Activated naive CD4-positive, alpha-beta T cell treated with anti-CD3 and anti-CD28 coated beads, Interleukin-2, amount 50 U/mL, for 72 hours (primary cell): ENCODE results near the gene PLEKHH1. TPM values are rescaled to one million over a fixed set of nuclear protein-coding genes. Genes with fewer than 3 reads are reported as not detected.

Source experiments
- ATAC-seq, 2 donors: fragments of 150-1000 bp; cut with Tn5 transposase; 2 replicates each; pipeline ENCODE4 v1.10.0; 2021; ENCODE audit warnings: mild to moderate bottlenecking in 2 of 2, moderate library complexity in 2 of 2
- DNase-seq, 2 donors: peaks; one replicate each; pipeline ENCODE4 v3.0.0; 2021 to 2022; ENCODE audit warnings: low spot score in 2 of 2
- H3K27ac Mint-ChIP-seq, 2 donors: one replicate each; pipeline ENCODE4 v1.8.0; 2022; ENCODE audit warnings: mild to moderate bottlenecking in 2 of 2, mixed read lengths in 2 of 2
- H3K36me3 Mint-ChIP-seq, 2 donors: one replicate each; pipeline ENCODE4 v1.8.0; 2022; ENCODE audit warnings: mixed read lengths in 2 of 2
- H3K9me3 Mint-ChIP-seq, 2 donors: one replicate each; pipeline ENCODE4 v1.8.0; 2022; ENCODE audit warnings: mixed read lengths in 2 of 2
- total RNA-seq, 2 donors: library from RNA; stranded (reverse); gene quantifications; one replicate each; pipeline ENCODE4 v1.2.3, GENCODE V29; 2022

Gene PLEKHH1
- total RNA-seq, 2 donors from 2014 or later: 1.1 to 9.1 TPM

DNA sequence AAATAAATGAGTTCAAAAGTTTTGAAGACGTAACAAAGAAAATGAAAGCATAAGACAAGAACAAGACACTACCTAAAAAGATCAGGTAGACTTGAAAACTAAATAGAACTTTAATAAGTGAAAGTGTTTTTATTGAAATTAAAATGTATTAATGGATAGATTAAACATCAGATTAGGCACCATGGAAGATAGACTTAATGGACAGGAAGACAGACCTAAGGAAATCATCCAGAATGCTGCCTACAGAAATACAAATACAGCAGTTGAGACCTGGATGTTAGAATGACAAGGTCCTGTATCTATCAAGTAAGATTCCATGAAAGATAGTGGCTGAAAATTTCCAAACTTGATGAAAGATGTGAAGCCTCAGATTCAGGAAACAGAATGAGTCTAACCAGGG, 11.5 kb downstream of the PLEKHH1 start:
- DNase-seq: no peak

GRCh38 chr14:67547224-67547780, 14.2 kb downstream of the PLEKHH1 start:
- Mint-ChIP-seq H3K9me3 (peaks cover 0 to 3% of the 10 kb centered on the region in 2 donors), H3K27ac (no peak overlapping the region), H3K36me3 (peaks cover 8 to 13% of the 10 kb centered on the region in 2 donors)
- DNase-seq (no peak), ATAC-seq (no peak)

More for the DNA sequence above, 11.5 kb downstream of the PLEKHH1 start:
- peaks cover 0 to 3% of the 10 kb centered on the region in 2 donors for H3K9me3 Mint-ChIP-seq
- H3K36me3 Mint-ChIP-seq: peaks cover 8 to 13% of the 10 kb centered on the region in 2 donors
- no peak for ATAC-seq
- H3K27ac Mint-ChIP-seq: no peak overlapping the region

- ATAC-seq: no peak
- no peaks in the 10 kb centered on the region for H3K36me3 Mint-ChIP-seq
- H3K27ac Mint-ChIP-seq: no peak overlapping the region
- H3K9me3 Mint-ChIP-seq: no peaks in the 10 kb centered on the region
- no peak for DNase-seq
Measured at GRCh38 chr14:67549734-67550133, 16.6 kb downstream of the PLEKHH1 start.

DNA sequence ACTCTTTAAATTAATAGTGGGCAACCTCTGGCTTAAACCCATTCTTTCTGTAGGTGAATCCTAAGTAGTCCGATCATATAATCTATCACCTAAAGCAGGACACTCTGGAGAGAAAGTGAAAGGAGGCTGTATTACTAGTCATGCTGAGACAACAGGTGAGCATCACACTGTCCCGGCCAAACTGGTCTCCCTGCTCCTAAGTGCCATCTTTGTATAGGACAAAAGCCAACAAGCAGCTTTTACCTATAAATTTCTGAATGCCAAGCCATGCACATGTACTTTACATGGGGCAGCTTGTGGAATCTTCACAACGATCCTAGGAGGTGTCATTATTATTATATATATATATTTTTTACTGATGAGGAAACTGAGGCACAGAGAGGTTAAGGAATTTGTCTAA, 18.0 kb downstream of the PLEKHH1 start:
- H3K36me3 Mint-ChIP-seq: no peaks in the 10 kb centered on the region
- DNase-seq (no peak), ATAC-seq (no peak)
- no peaks in the 10 kb centered on the region for H3K9me3 Mint-ChIP-seq
- H3K27ac Mint-ChIP-seq: no peak overlapping the region

DNA sequence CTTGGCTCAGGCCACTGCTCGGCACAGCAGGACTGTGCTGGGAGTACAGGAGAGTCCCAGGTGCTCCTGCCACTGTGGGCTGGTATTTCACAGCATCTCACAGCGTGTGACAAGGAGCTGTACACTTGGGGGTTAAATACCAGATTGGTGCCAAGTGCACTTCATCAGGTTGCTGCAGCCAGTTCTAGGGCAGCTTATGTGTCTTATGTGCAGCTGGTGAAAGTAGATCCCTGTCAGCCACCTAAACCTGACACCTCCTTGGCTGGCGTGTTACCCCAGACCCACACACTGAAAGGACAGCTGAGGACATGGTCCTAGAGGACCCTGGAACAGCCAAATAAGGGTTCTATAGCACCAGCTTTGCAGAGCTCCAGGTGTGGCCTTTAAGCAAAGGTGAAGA, 18.9 kb downstream of the PLEKHH1 start:
- Mint-ChIP-seq H3K36me3 (no peaks in the 10 kb centered on the region), H3K9me3 (no peaks in the 10 kb centered on the region), H3K27ac (no peak overlapping the region)
- ATAC-seq (no peak), DNase-seq (no peak)

DNA sequence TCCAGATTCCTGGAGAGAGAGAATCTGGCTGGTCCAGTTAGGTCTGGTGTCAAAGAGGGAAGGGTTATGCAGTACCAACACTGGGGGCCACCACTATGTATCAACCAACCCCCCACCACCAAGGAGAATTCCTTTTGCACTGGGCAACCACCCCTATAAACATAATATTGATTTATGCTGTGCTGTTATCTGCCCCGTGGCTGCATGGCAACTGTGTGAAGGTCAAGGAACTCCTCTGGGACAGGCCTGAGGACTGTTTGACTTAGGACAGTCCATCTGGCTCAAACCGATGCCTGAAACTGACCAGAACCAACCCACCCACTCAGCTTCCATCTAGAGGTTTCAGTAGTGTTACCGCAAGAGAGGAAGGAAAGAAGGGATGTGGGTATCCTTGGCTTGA, 20.5 kb downstream of the PLEKHH1 start:
- DNase-seq: no peak
- no peaks in the 10 kb centered on the region for H3K36me3 Mint-ChIP-seq
- no peaks in the 10 kb centered on the region for H3K9me3 Mint-ChIP-seq
- ATAC-seq: no peak
- no peak overlapping the region for H3K27ac Mint-ChIP-seq

DNA sequence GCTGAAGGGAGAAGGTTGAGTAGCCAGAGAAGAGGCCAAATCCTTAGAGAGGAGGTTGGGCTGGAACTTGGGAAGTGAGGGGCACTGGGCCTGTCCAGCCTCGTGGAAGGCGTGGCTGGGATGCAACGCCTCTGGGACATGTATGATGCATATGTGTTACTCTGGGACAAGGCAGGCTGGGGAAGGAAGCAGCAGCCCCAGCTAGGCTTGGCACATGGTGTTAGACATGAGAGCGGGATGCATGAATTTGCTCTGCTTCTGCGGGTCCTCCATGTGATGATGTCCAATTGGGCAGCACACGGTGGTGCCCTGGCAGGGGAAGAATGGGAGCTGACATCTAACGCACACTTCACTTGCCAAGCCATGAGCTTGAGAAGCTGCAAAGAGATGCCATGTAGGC, 21.3 kb downstream of the PLEKHH1 start:
- DNase-seq (no peak), ATAC-seq (no peak)
- Mint-ChIP-seq H3K27ac (no peak overlapping the region), H3K9me3 (no peaks in the 10 kb centered on the region), H3K36me3 (no peaks in the 10 kb centered on the region)

DNA sequence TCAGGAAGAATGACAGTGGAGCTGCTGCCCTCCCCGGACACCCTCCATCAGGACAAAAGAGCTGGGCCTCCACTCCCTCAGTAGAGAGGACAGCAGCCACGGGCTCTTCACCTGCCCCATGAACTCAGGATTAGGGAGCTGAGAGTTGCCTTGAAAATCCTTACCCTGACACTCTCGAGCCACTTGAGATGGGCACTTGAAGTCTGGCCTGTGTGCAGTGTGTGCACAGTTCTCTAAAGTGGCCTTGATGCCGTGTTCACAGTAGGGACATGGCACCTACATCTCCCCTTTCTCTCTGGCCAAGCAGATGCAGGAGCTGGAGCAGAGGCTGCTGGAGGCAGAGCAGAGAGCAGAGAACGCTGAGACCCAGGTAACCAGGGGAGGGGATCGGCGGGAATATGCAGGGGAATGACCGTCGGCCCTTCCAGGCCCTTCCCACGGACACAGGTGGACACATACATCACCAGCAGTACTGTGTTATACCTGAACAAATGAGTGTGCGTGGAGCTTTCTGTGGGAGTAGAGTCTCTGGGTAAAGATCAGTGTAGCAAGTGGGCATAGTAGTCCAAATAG, 22.5 kb downstream of the PLEKHH1 start:
- DNase-seq: no peak
- no peak overlapping the region for H3K27ac Mint-ChIP-seq
- no peaks in the 10 kb centered on the region for H3K36me3 Mint-ChIP-seq
- no peak for ATAC-seq
- H3K9me3 Mint-ChIP-seq: no peaks in the 10 kb centered on the region

- DNase-seq: no peak
- Mint-ChIP-seq H3K9me3 (no peaks in the 10 kb centered on the region), H3K27ac (no peak overlapping the region), H3K36me3 (no peaks in the 10 kb centered on the region)
- ATAC-seq: no peak
Measured at GRCh38 chr14:67556671-67557070, 23.6 kb downstream of the PLEKHH1 start.

DNA sequence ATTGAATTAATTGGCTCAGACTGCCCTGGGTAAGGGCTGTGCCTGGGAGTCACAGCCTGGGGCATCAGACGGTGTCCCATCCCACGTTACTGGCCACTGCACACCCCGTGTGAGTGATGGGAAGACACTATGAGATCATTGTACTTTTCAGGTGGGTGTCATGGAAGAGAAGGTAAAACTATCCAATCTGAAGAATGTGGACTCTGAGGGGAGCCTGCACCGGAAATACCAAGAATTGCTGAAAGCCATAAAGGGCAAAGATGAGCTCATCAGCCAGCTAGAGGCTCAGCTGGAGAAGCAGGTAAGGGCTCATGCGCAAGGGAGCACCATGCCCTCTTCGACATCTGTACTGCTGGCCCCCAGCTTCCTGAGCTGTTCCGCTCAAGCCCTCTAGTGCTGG, 24.0 kb downstream of the PLEKHH1 start:
- Mint-ChIP-seq H3K36me3 (no peaks in the 10 kb centered on the region), H3K9me3 (no peaks in the 10 kb centered on the region), H3K27ac (no peak overlapping the region)
- ATAC-seq (no peak), DNase-seq (no peak)

- Mint-ChIP-seq H3K9me3 (no peaks in the 10 kb centered on the region), H3K27ac (no peak overlapping the region), H3K36me3 (no peaks in the 10 kb centered on the region)
- ATAC-seq (no peak), DNase-seq (no peak)
Measured at GRCh38 chr14:67557656-67558055, 24.6 kb downstream of the PLEKHH1 start.

DNA sequence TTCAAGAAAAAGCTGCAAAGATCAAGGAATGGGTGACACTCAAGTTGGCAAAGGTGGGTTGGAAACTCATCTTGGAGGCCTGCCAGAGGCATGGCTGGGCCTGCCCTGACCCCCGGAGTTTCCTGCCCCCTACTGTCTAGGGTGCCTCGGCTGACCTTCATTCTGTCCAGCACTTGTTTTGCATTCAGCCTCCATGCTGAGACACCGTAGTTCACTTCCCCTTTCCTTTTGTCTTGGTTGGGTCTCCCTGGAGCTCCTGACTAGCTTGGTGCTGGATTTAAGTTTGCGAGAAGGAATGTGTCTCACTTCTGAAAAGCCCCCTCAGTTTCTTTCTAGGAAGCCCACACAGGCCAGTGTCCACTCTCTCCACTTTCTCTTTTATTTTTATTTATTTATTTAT, 26.5 kb downstream of the PLEKHH1 start:
- H3K27ac Mint-ChIP-seq: no peak overlapping the region
- ATAC-seq (no peak), DNase-seq (no peak)
- no peaks in the 10 kb centered on the region for H3K36me3 Mint-ChIP-seq
- H3K9me3 Mint-ChIP-seq: no peaks in the 10 kb centered on the region

GRCh38 chr14:67562025-67562775, 29.1 kb downstream of the PLEKHH1 start:
- no peaks in the 10 kb centered on the region for H3K36me3 Mint-ChIP-seq

GRCh38 chr14:67562776-67563150, 29.7 kb downstream of the PLEKHH1 start:
- no peak for DNase-seq
- H3K9me3 Mint-ChIP-seq: no peaks in the 10 kb centered on the region
- no peak for ATAC-seq
- no peak overlapping the region for H3K27ac Mint-ChIP-seq
- H3K36me3 Mint-ChIP-seq: no peaks in the 10 kb centered on the region

More at GRCh38 chr14:67562025-67562775, 29.1 kb downstream of the PLEKHH1 start:
- ATAC-seq: no peak
- Mint-ChIP-seq H3K9me3 (no peaks in the 10 kb centered on the region), H3K27ac (no peak overlapping the region)
- DNase-seq: no peak

DNA sequence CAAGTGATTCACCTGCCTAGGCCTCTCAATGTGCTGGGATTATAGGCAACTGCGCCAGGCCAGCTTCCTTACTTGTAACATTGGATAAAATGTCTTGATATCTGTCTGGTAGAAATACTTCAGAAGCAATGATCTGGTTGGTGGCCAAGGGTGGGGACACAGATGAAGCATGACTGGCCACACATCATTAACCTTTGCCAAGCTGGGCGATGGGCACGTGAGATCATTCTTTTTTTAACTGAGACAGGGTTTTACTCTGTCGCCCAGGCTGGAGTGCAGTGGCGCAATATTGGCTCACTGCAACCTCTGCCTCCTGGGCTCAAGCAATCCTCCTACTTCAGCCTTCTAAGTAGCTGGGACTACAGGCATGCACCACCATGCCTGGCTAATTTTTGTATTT, 31.1 kb downstream of the PLEKHH1 start:
- no peak for ATAC-seq
- Mint-ChIP-seq H3K9me3 (no peaks in the 10 kb centered on the region), H3K27ac (peak overlapping the region in 1 of 2 donors; percentile 15), H3K36me3 (no peaks in the 10 kb centered on the region)
- no peak for DNase-seq

GRCh38 chr14:67566908-67567307, 33.8 kb downstream of the PLEKHH1 start:
- H3K36me3 Mint-ChIP-seq: no peaks in the 10 kb centered on the region
- H3K9me3 Mint-ChIP-seq: no peaks in the 10 kb centered on the region
- peak overlapping the region in 1 of 2 donors; percentile 11 for H3K27ac Mint-ChIP-seq
- DNase-seq: no peak
- no peak for ATAC-seq

DNA sequence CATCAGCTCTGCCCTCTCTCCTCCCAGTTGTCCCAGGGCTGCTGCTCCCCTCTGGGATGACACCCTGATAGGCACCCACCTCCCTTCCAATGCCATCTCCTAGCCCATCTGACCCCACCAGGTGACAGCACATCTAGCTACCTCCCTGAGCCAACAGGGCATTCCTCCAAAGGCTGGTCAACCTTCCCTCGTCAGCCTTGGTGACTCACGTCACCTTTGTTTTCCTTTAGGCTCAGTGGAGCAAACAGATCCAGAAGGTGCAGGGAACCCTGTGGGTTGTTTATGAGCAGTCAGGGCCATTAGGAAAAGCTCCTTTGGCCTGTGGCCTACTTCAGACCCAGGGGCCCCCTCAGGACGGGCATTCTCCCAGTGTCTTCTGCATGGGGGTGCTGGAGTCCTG, 34.6 kb downstream of the PLEKHH1 start:
- no peak for DNase-seq

More for the DNA sequence above, 34.6 kb downstream of the PLEKHH1 start:
- ATAC-seq: no peak
- Mint-ChIP-seq H3K9me3 (no peaks in the 10 kb centered on the region), H3K27ac (peak overlapping the region in 1 of 2 donors; percentile 11), H3K36me3 (no peaks in the 10 kb centered on the region)
